Fibroblast of skin of back (primary cell): ENCODE results near the gene C22orf31.

Experiments used
- DNase-seq: peaks from one replicate; pipeline ENCODE4 v3.0.0-alpha.2; 2013

C22orf31 gene

DNA sequence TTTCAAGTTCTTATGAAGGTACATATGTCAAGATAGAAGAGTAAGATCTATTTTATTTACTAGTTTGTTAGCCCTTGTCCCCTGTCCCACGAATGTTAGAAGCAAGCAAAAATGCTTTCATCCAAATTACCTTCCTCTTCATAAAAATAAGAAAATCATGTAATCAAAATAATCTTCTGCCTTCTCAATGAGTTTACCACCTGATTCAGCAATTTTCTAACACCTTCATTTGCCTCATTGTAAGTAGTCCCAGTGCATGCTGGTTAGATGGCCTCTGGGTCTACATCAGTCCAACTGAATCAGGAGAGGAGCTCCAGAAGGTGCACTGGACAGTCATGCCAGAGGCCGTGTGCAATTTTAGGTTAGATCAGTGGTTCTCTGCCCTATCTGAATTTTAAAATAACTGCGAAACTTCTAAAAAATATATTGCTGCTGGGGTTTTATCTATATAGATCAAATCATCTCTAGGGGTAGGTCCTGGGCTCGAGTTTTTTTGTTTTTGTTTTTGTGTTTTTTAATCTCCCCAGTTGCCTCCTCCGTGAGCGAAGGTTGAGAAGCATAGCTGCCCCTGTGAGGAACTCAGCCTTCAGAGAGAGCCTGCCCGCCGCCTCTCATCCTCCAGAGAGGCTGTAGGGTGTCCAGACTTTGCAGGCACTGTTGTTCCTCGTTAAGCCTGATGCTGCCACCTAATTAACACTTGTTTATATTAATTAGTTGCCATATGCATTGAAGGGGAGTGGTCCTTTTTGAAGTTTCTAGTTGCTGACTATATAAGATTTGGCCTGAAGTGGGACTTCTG is 32.2 kb downstream of the C22orf31 start:
- DNase-seq, result no peak

DNA sequence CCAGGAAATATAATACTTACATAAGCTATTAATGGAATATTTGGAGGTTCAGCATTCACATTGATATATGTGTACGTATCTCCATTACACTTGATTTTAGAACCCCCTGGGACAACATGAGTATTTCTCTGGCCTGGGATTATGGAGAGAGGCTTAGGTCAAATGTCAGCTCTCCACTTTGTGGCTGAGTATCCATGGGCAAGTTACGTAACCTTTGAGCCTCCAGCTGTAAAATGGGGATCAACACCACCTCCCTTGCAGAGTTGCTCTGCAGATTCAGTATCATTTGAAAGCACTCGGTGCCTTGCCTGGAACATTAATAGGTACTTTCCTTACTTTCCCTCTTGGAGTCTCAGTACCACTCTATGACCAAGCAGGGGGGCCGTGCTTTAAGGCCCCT is 33.2 kb downstream of the C22orf31 start:
- DNase-seq, result no peak

DNA sequence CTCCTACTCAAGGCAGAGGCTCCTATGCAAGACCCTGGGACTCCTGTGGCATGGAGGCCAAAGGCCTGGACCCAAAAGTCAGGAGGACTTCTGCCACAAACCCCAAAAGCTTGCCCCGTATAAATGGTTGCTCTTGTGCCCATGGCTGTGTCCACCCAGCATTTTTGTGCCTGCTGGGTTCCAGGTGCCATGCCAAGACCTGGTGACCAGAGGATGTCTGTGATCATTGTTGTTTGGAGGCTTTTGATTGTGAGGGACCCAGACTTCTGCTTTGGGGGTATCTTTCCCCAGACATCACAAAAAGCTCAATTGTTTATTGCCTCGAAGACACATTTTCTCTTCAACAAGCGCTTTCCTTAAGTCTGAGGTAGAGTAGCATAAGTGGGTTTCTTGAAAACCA is 35.1 kb downstream of the C22orf31 start:
- DNase-seq, result no peak

DNA sequence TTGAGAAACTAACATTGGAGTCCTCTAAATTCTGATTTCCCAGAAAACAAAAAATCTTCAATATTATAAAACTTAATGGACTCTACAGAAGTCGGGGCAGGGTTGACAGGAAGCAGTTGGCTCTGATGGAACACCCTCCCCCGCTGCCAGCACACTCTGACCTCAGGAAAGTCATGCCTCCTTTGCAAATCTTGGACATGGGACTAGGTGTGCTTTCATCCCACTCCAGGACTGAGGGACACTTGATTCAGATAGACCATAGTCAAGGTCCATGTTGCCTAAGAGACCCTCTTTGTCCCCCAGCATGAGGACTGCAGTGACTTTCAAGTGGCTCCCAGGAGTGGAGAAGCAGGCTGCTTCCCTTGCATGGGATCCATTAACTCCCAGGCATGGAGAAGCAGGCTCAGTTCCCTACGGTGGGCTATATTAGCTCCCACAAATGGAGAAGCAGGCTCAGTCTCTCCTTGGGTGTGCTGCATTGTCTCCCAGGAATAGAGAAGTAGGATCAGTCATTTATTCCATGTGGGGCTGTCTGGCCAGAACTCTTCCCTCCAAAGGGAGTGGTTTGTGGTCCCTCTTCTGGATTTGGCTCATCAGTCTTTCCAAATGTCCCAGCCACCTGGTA is 38.3 kb downstream of the C22orf31 start:
- no peak for DNase-seq

DNA sequence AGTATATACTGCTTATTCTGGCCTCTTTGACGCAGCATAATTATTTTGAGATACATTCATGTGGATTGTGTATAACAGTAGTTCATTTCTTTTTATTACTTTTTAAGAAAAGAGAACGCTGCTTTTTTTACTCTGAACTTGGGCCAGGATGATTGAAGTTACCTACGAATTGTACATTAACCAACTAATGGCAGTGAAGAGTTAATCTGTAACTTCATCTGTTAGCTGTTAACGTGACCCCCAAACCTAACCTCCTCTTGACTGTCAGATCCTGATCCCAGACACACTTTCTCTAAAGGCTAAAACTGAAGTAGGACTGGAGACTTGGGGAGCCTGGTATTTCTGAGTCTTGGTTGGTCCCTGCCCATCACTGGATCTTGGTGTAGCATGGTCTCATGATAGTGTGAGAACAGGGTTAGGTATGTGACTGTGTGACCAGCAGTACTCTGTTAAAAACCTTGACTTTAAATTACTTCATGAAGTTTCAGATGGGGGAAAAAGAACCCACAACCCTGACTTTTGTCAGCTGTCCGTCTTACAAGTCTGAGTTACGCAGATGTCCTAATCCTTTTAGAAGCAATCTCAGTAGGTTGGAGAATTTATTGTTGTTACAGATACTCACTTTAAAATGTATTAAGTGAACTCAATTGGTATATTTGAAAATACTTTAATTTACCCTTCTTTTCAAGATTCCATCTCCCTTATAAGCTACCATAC is 39.4 kb downstream of the C22orf31 start:
- DNase-seq, result no peak

DNA sequence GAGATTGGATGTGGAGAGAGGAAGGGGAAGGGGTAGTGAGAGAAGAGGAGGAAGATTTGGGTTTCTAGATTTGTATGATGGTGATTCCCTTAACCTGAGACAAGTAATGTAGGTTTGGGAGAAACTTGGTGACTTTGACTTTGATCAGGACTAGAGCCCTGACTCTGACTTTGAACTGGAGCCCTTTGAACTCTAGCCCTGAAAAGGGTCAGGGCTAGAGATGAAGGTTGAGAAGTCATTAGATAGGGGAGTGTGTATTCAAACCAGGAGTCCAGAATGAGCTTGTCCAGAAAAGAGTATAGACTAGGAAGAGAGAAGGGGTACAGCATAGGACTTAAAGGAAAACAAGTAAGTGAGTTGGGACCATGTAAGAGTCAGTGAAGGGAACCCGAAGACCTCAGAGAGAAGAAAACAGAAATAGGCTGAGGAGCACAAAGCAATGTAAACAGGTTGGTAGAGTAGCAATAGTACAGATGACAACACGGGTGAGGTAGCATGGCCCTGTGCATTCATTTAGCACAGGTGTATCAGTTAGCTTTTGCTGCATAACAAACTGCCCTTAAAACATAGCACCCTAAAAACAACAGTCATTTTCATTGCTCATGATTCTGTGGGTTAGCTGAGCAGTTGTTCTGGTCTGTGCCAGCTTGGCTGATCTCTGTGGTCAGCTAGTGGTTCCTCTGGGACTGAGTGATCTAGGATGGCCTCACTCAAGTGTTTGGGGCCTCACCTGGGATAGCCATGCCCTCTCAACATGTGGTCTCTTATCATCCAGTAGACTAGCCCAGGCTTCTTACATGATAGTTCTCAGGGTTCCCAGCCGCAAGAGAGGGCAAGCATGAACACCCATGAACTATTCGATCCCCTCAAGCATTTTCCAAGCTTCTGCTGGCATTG is 43.1 kb downstream of the C22orf31 start:
- DNase-seq, result no peak

DNA sequence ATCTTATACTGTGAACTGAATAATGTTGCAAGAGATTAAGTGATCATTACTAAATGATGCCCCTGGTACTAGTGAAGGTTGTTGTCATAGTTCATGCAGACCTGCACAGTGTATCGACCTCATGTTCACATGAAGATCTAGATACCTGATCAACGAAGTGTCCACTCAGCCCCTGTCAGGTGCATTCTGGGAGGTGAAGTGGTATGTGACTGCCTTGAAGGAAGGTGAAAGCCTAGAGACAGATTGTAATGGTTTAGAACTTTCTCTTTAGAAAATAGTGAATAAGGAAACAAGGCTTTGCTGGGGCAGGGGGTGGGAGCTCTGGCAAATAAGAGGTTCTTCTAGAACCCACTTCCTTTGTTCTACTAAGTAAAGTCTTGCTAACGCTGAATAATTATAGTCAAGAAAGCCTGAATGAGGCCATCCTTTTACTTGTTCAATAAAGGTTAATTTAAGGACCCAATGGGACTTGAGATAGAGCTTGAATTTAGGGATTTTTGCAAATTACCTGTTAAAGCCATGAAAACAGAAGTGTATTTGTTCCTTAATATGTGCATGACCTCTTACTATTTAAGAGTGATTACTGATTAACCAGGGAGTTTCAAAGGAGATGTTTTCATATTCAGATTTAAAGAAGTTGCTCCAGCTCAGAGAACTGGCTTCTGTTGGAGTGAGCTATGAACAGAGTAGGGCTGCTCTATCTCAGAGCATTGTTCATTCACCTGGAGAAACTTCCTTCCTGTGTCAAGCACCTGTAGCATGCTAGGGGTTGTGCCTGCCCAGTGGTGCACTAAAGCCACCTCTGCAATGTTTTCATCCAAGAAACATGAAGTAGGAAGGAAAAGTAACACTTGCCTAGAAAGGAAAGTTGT is 45.3 kb downstream of the C22orf31 start:
- no peak for DNase-seq

DNA sequence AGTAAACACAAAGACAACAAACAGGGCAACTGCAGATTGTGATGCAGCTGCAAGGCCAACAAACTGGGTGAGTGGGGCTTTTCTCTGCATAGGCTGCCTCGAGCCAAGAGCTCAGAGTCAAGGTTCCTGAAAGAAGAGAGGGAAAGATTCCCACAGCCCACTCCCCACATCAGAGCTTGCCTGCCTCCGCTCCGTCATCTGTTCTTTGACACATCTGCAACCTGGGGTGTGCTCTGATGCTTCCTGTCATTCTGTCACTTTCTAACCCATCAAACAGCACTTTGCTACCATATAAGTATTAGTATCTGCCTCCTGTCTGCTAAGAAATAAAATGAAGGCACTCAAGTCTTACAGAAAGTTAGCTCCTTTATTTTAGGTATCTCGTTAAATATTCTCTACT is 46.9 kb downstream of the C22orf31 start:
- DNase-seq, result no peak

DNA sequence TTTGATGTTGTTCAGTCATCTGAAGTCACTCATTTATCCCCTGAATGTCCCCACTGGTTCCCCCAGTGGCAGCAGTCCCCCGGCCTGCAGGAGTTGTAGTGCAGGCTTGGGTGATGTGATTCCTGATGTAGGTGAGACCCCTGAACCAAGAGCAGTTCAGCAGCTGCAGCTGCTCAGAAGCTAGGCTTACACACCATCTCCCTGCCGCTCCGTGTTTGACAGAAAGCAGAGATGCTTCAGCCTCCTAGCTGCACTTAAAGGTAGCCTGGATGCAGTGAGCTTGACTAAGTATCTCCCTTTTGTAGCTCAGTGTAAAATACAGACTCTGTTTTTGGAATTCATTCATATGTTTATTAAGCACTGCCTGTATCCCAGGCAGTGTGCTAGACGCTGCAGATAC is 47.3 kb downstream of the C22orf31 start:
- no peak for DNase-seq

DNA sequence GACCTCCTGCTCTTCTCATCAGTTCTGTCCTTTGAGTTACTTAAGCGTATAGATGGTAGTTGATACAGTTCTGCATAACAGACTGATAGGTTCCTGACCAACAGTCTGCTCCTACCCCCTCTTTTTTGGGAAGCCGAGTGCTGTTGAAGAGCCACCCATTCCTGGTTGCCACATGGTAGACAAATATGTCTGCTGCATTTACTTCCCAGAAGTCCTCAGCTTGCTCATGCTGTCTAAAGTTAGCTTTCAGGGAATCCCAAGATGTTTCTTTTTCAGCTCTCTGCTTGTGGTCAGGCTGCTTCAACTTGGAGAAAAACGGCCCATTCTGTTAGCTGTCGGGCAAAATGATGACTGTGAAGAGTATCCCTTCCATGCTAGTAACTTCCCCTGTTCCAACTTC is 48.7 kb downstream of the C22orf31 start:
- no peak for DNase-seq

DNA sequence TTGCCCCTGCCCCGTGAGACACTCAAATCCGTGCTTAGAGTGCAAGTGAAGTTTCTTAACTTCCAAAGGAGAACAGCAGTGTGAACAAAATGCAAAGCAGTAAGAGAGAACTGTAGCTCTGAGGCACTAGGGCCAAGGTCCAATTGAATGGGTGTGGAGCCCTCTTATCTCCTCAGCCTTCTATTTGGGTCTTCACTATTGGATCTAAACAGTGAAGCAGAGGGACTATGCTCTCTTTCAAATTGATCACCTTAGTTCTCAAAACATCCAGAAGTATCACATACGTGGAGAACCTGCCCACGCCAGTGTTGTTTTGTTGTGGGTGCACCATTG is 49.6 kb downstream of the C22orf31 start:
- DNase-seq, result no peak

DNA sequence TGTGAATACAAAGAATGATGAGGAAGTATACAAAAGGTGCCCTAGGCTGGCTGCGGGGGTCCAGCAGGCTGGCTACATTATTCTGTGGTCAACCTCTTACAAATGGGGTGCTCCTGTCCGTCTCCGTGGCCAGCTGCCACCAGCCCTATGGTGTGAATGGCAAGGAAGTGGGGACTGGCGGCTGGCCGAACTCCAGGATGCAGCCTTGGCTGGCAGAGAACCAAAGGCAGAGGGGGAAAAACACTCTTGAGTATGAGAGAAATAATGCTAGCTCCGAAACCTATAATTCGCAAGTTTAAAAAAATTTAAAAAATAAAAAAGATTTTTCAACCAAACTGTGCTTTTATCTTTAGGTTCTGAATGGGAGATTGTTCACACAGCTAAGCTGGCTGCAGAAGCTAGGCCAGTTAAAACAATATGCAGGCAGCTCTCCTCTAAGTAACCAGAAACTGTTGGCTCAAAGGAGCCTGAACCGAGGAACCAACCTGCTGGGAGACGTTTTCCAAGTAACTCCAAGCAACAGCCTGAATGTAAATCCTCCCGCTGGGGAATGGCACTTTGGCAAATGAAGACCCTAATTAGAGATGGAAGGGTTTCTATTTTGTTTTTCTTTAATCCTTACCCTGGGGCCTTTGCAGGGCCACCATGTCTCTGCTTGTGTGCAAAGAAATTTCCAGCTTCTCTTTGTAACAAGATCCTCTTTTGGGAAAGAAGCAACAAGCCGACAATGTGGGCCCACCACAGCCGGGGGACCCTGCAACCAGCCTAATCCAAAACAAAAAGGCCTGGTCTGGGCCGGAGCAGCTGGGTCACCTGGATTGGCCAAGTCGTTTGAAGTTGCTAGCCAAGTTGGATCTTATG is 50.2 kb downstream of the C22orf31 start:
- no peak for DNase-seq

DNA sequence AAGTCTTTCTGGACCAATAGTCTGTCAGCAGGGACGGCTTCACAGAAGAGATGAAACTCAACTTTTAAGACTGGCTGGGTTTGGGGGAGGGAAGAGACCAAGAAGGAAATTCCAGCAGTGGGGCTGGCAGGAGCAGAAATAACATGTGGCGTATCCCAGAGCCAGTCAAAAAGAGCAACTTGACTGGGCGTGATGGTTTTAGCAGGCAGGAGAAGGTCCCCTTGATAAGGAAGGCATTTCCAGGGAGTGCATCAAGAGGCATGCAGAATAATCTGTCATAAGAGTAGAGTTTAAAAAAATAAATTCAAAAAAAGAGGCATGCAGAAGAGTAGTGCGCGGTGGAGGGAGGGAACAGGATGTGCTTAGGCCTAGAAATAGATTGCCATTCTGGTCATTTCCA is 52.5 kb downstream of the C22orf31 start:
- peak; percentile 40 for DNase-seq
